SK-N-SH (cell line): ENCODE measurements around the gene ZFP42. TPM values are rescaled to one million over a fixed set of nuclear protein-coding genes. Genes with fewer than 3 reads are reported as not detected.

Source experiments
- CTCF ChIA-PET: fragments of 300-600, 350-600 bp; formaldehyde crosslinking; extraction: SDS; loops from one replicate; lab custom pipeline; 2021; lab: Yijun Ruan, JAX
- POLR2A ChIA-PET: fragments of 350-600 bp; sonication (Branson Sonifier 250); formaldehyde crosslinking; extraction: SDS; loops from one replicate; lab custom pipeline; 2020; ENCODE audit warnings: antibody characterized with exemption, inconsistent platforms; lab: Yijun Ruan, JAX
- DNase-seq: peaks from one replicate; pipeline ENCODE4 v3.0.0; 2012
- H2AFZ ChIP-seq: fragments of 200-600 bp; sonication (generic); 2 replicates; pipeline ENCODE4 v1.8.1; 2016; ENCODE audit warnings: antibody characterized with exemption, mild to moderate bottlenecking, low read depth
- H3F3A ChIP-seq: fragments of 200-600 bp; sonication (generic); replicated peaks from 2 replicates; pipeline ENCODE3; 2016; ENCODE audit warnings: antibody characterized with exemption, mild to moderate bottlenecking; ENCODE audit not compliant: insufficient read depth
- H3K27ac ChIP-seq, 2 experiments: fragments of 200-500 bp in 1 of 2; fragments of 200-600 bp in 1 of 2; sonication (Bioruptor generic) in 1 of 2; sonication (generic), shearing (Covaris generic) in 1 of 2; 2 replicates each; pipeline versions ENCODE4 v1.5.1 to v1.6.1; 2014 to 2016; ENCODE audit warnings: low read depth in 2 of 2, inconsistent platforms in 1 of 2, low read length in 1 of 2, mild to moderate bottlenecking in 1 of 2, mixed read lengths in 1 of 2
- H3K27me3 ChIP-seq: fragments of 200-600 bp; sonication (generic), shearing (Covaris generic); 2 replicates; pipeline ENCODE4 v1.6.1; 2016; ENCODE audit warnings: mixed run types; ENCODE audit not compliant: insufficient read depth
- H3K36me3 ChIP-seq, 2 experiments: fragments of 200-500 bp in 1 of 2; fragments of 200-600 bp in 1 of 2; sonication (Bioruptor generic) in 1 of 2; sonication (generic) in 1 of 2; replicated peaks in 1 of 2; 2 replicates each; pipeline versions ENCODE3 to v1.5.1; 2014 to 2016; ENCODE audit warnings: low read length in 1 of 2, mild to moderate bottlenecking in 1 of 2; ENCODE audit not compliant: insufficient read depth in 2 of 2, control insufficient read depth in 1 of 2
- H3K4me1 ChIP-seq, 2 experiments: fragments of 200-500 bp in 1 of 2; fragments of 200-600 bp in 1 of 2; sonication (Bioruptor generic) in 1 of 2; sonication (generic), shearing (Covaris generic) in 1 of 2; 2 replicates each; pipeline versions ENCODE4 v1.5.1 to v1.6.1; 2014 to 2016; ENCODE audit warnings: low read depth in 1 of 2, low read length in 1 of 2, mixed run types in 1 of 2; ENCODE audit not compliant: insufficient read depth in 2 of 2, control insufficient read depth in 1 of 2
- H3K4me2 ChIP-seq: fragments of 200-600 bp; sonication (generic), shearing (Covaris generic); 2 replicates; pipeline ENCODE4 v1.6.1; 2017; ENCODE audit warnings: mixed run types
- H3K4me3 ChIP-seq, 2 experiments: fragments of 200-500 bp in 1 of 2; fragments of 200-600 bp in 1 of 2; sonication (Bioruptor generic) in 1 of 2; sonication (generic), shearing (Covaris generic) in 1 of 2; 2 replicates each; pipeline versions ENCODE4 v1.5.1 to v1.8.1; 2014 to 2016; ENCODE audit warnings: low read depth in 2 of 2, inconsistent platforms in 1 of 2, low read length in 1 of 2, mild to moderate bottlenecking in 1 of 2, mixed read lengths in 1 of 2, moderate library complexity in 1 of 2
- H3K79me2 ChIP-seq: fragments of 200-600 bp; sonication (generic); 2 replicates; pipeline ENCODE4 v1.8.1; 2017; ENCODE audit warnings: mild to moderate bottlenecking; ENCODE audit not compliant: insufficient read depth
- H3K9ac ChIP-seq: fragments of 200-600 bp; sonication (generic); 2 replicates; pipeline ENCODE4 v1.6.1; 2017; ENCODE audit warnings: mixed run types
- H3K9me2 ChIP-seq: fragments of 200-600 bp; sonication (generic); 2 replicates; pipeline ENCODE4 v1.6.1; 2017; ENCODE audit warnings: mixed run types
- H3K9me3 ChIP-seq: fragments of 200-600 bp; sonication (generic); 2 replicates; pipeline ENCODE4 v1.6.1; 2017; ENCODE audit warnings: mixed run types, mild to moderate bottlenecking, moderate library complexity
- H4K20me1 ChIP-seq: fragments of 200-600 bp; sonication (generic); 2 replicates; pipeline ENCODE4 v1.6.1; 2017; ENCODE audit warnings: mild to moderate bottlenecking, mixed run types; ENCODE audit not compliant: insufficient read depth
- CHD2 ChIP-seq: fragments of 150-350 bp; IDR thresholded peaks from 2 replicates; pipeline ENCODE4 v1.6.1; 2018; ENCODE audit warnings: low read length; ENCODE audit not compliant: partially characterized antibody
- ELF1 ChIP-seq: IDR thresholded peaks from 2 replicates; pipeline ENCODE4 v1.4.0; 2012
- EP300 ChIP-seq, 2 experiments: IDR thresholded peaks; 2 replicates each; pipeline versions ENCODE4 v1.4.0 to v1.6.1; 2012; ENCODE audit warnings: borderline replicate concordance in 1 of 2, low read depth in 1 of 2, low read length in 1 of 2
- EZH2phosphoT487 ChIP-seq: fragments of 200-600 bp; sonication (generic); IDR thresholded peaks from 2 replicates; pipeline ENCODE4 v1.6.1; 2017; ENCODE audit warnings: low read depth, mixed run types, mild to moderate bottlenecking, antibody characterized with exemption, moderate library complexity, borderline replicate concordance
- FOSL2 ChIP-seq: IDR thresholded peaks from 2 replicates; pipeline ENCODE4 v1.4.0; 2012; ENCODE audit warnings: low read depth, mild to moderate bottlenecking, moderate library complexity, borderline replicate concordance
- FOXJ3 ChIP-seq: sonication (generic); formaldehyde crosslinking; IDR thresholded peaks from 2 replicates; pipeline ENCODE4 v1.5.1; 2020; ENCODE audit warnings: mild to moderate bottlenecking, missing genetic modification reagents
- GABPA ChIP-seq: IDR thresholded peaks from 2 replicates; pipeline ENCODE4 v1.4.0; 2012; ENCODE audit warnings: low read depth, mild to moderate bottlenecking
- GATA2 ChIP-seq: sonication (generic); formaldehyde crosslinking; IDR thresholded peaks from 2 replicates; pipeline ENCODE4 v1.5.0; 2020; ENCODE audit warnings: mild to moderate bottlenecking, missing genetic modification reagents
- MEF2A ChIP-seq: IDR thresholded peaks from 2 replicates; pipeline ENCODE4 v1.4.0; 2012; ENCODE audit warnings: low read depth, borderline replicate concordance
- NFIC ChIP-seq: IDR thresholded peaks from 2 replicates; pipeline ENCODE4 v1.4.0; 2012; ENCODE audit warnings: borderline replicate concordance
- NRF1 ChIP-seq: IDR thresholded peaks from 2 replicates; pipeline ENCODE4 v1.6.1; 2012; ENCODE audit warnings: low read depth, mild to moderate bottlenecking, low read length
- POLR2AphosphoS5 ChIP-seq: IDR thresholded peaks from 2 replicates; pipeline ENCODE4 v1.6.1; 2012; ENCODE audit warnings: low read depth, low read length
- RAD21 ChIP-seq: IDR thresholded peaks from 2 replicates; pipeline ENCODE4 v1.6.1; 2012; ENCODE audit warnings: mild to moderate bottlenecking, low read length
- RCOR1 ChIP-seq: fragments of 150-350 bp; IDR thresholded peaks from 2 replicates; pipeline ENCODE4 v1.6.1; 2017; ENCODE audit warnings: antibody characterized with exemption, low read length
- SIN3A ChIP-seq: IDR thresholded peaks from 2 replicates; pipeline ENCODE4 v1.6.1; 2012; ENCODE audit warnings: low read depth, mild to moderate bottlenecking, low read length, moderate library complexity, borderline replicate concordance
- TAF1 ChIP-seq: IDR thresholded peaks from 2 replicates; pipeline ENCODE4 v1.6.1; 2012; ENCODE audit warnings: low read depth, mild to moderate bottlenecking, low read length, moderate library complexity, borderline replicate concordance
- WGBS: methylation state at CpG from one replicate; pipeline ENCODE4 v1.1.6; 2017; ENCODE audit warnings: low lambda C conversion rate; 5-methylcytosine and 5-hydroxymethylcytosine counted together
- polyA plus RNA-seq, 3 experiments: library from polyadenylated mRNA; depleted of rRNA; stranded (reverse); fragments of >200 nt; gene quantifications; 2 replicates each; pipeline ENCODE4 v1.2.3, GENCODE V29; 2012
- TF ChIP-seq, protein P1 (sequence below): IDR thresholded peaks from 2 replicates; pipeline ENCODE4 v1.4.0; 2012; ENCODE audit warnings: low read depth
- TF ChIP-seq, protein P2 (sequence below): IDR thresholded peaks from 2 replicates; pipeline ENCODE4 v1.6.1; 2012; ENCODE audit warnings: mild to moderate bottlenecking, low read depth, low read length, moderate library complexity
- TF ChIP-seq, protein P3 (sequence below): IDR thresholded peaks from 2 replicates; pipeline ENCODE4; 2012

The ZFP42 gene
- polyA plus RNA-seq, 1 of the 3 experiments (the other 2 are of a cell fraction) = not detected

GRCh38 chr4:187961961-187962360, 33.6 kb upstream of the ZFP42 start:
- no peaks in the 10 kb centered on the region for H4K20me1 ChIP-seq
- WGBS = 44% methylated on average over 2 of the region's 2 CpGs
- no peak overlapping the region for H3K4me3 ChIP-seq
- H3F3A ChIP-seq = no peaks in the 10 kb centered on the region
- no peaks in the 10 kb centered on the region for H3K79me2 ChIP-seq
- H3K4me1 ChIP-seq = no peaks in the 10 kb centered on the region
- no peak overlapping the region for H3K9ac ChIP-seq
- no peak overlapping the region for H3K4me2 ChIP-seq
- TF ChIP-seq FOXJ3 (no peak), RAD21 (no peak), GABPA (no peak), SIN3A (no peak), NFIC (no peak), TAF1 (no peak)
- TF ChIP-seq, protein P1, sequence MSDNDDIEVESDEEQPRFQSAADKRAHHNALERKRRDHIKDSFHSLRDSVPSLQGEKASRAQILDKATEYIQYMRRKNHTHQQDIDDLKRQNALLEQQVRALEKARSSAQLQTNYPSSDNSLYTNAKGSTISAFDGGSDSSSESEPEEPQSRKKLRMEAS = no peak
- TF ChIP-seq, protein P2, sequence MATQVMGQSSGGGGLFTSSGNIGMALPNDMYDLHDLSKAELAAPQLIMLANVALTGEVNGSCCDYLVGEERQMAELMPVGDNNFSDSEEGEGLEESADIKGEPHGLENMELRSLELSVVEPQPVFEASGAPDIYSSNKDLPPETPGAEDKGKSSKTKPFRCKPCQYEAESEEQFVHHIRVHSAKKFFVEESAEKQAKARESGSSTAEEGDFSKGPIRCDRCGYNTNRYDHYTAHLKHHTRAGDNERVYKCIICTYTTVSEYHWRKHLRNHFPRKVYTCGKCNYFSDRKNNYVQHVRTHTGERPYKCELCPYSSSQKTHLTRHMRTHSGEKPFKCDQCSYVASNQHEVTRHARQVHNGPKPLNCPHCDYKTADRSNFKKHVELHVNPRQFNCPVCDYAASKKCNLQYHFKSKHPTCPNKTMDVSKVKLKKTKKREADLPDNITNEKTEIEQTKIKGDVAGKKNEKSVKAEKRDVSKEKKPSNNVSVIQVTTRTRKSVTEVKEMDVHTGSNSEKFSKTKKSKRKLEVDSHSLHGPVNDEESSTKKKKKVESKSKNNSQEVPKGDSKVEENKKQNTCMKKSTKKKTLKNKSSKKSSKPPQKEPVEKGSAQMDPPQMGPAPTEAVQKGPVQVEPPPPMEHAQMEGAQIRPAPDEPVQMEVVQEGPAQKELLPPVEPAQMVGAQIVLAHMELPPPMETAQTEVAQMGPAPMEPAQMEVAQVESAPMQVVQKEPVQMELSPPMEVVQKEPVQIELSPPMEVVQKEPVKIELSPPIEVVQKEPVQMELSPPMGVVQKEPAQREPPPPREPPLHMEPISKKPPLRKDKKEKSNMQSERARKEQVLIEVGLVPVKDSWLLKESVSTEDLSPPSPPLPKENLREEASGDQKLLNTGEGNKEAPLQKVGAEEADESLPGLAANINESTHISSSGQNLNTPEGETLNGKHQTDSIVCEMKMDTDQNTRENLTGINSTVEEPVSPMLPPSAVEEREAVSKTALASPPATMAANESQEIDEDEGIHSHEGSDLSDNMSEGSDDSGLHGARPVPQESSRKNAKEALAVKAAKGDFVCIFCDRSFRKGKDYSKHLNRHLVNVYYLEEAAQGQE = no peak
- no peaks in the 10 kb centered on the region for H3K9me2 ChIP-seq
- no peak for DNase-seq
- no peak overlapping the region for H3K27ac ChIP-seq
- ChIA-PET POLR2A (no interaction called here), CTCF (no interaction called here)
- H3K36me3 ChIP-seq = no peaks in the 10 kb centered on the region
- H3K9me3 ChIP-seq = no peaks in the 10 kb centered on the region
- no peaks in the 10 kb centered on the region; the same call in 1 of the 2 replicates for H3K27me3 ChIP-seq
- no peak overlapping the region for H2AFZ ChIP-seq

- Histone ChIP-seq H3K9me2 (no peaks in the 10 kb centered on the region), H4K20me1 (no peaks in the 10 kb centered on the region), H3K4me3 (no peak overlapping the region), H3K27ac (no peak overlapping the region), H3F3A (no peaks in the 10 kb centered on the region), H2AFZ (no peak overlapping the region), H3K4me2 (no peak overlapping the region), H3K79me2 (no peaks in the 10 kb centered on the region), H3K9ac (no peak overlapping the region), H3K4me1 (no peaks in the 10 kb centered on the region), H3K36me3 (no peaks in the 10 kb centered on the region), H3K27me3 (no peaks in the 10 kb centered on the region; the same call in 1 of the 2 replicates), H3K9me3 (no peaks in the 10 kb centered on the region)
- no peak for DNase-seq
- ChIA-PET CTCF (no interaction called here), POLR2A (no interaction called here)
- WGBS = 34% methylated on average over 3 of the region's 3 CpGs
- no peak for TF ChIP-seq POLR2AphosphoS5
- TF ChIP-seq, protein P2 = no peak
- TF ChIP-seq CHD2 = no peak
- TF ChIP-seq FOSL2 = no peak
- TF ChIP-seq, protein P3, sequence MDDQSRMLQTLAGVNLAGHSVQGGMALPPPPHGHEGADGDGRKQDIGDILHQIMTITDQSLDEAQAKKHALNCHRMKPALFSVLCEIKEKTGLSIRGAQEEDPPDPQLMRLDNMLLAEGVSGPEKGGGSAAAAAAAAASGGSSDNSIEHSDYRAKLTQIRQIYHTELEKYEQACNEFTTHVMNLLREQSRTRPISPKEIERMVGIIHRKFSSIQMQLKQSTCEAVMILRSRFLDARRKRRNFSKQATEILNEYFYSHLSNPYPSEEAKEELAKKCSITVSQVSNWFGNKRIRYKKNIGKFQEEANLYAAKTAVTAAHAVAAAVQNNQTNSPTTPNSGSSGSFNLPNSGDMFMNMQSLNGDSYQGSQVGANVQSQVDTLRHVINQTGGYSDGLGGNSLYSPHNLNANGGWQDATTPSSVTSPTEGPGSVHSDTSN = no peak
- TF ChIP-seq ELF1 = no peak
- TF ChIP-seq GABPA = no peak
- no peak for TF ChIP-seq EZH2phosphoT487
- TF ChIP-seq RCOR1 = no peak
- no peak for TF ChIP-seq RAD21
- TF ChIP-seq MEF2A = no peak
- no peak for TF ChIP-seq EP300 (IDR thresholded peaks at IDR 0.05; ENCODE audit: borderline replicate concordance in 1 of 2, low read depth in 1 of 2, low read length in 1 of 2)
- no peak for TF ChIP-seq NRF1
- TF ChIP-seq NFIC = no peak
- no peak for TF ChIP-seq FOXJ3
- TF ChIP-seq GATA2 (CRISPR knock-in tag) = no peak
Observed at GRCh38 chr4:187962926-187963325, 32.6 kb upstream of the ZFP42 start.
